Hepatocyte (in vitro differentiated cells): ENCODE measurements around the gene SPDYE2B.
"Not testable (repeated sequence)": the region's sequence is repeated elsewhere in the genome, so short reads cannot be mapped to it uniquely, and the experiment has no call there.

ENCODE experiments used
- EZH2 ChIP-seq: fragments of 200-600 bp; sonication (generic); IDR thresholded peaks from 2 replicates; pipeline ENCODE4 v1.6.1; 2016; ENCODE audit warnings: antibody characterized with exemption, mild to moderate bottlenecking, borderline replicate concordance
- EZH2phosphoT487 ChIP-seq: fragments of 200-600 bp; sonication (generic); IDR thresholded peaks from one replicate; pipeline ENCODE4 v1.6.1; 2018; ENCODE audit warnings: antibody characterized with exemption, mild to moderate bottlenecking, low read depth, moderate library complexity; ENCODE audit not compliant: unreplicated experiment, severe bottlenecking
- TF ChIP-seq, protein P1 (sequence below): fragments of 200-600 bp; sonication (generic); IDR thresholded peaks from 2 replicates; pipeline ENCODE4 v1.5.1; 2016; ENCODE audit warnings: antibody characterized with exemption, mild to moderate bottlenecking; ENCODE audit not compliant: poor library complexity

DNA sequence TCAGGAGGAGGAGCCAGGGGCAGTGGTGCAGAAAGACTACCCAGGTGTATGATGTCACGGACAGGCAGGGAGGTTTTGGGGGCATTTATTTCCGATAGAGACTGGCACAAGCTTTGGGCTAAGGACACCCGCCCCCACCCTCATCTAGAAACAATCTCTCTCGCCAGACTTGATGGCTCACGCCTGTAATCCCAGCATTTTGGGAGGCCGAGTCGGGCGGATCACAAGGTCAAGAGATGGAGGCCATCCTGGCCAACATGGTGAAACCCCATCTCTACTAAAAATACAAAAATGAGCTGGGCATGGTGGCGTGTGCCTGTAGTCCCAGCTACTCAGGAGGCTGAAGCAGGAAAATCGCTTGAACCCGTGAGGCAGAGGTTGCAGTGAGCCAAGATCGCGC lies 13.2 kb upstream of the SPDYE2B start:
- TF ChIP-seq, protein P1, sequence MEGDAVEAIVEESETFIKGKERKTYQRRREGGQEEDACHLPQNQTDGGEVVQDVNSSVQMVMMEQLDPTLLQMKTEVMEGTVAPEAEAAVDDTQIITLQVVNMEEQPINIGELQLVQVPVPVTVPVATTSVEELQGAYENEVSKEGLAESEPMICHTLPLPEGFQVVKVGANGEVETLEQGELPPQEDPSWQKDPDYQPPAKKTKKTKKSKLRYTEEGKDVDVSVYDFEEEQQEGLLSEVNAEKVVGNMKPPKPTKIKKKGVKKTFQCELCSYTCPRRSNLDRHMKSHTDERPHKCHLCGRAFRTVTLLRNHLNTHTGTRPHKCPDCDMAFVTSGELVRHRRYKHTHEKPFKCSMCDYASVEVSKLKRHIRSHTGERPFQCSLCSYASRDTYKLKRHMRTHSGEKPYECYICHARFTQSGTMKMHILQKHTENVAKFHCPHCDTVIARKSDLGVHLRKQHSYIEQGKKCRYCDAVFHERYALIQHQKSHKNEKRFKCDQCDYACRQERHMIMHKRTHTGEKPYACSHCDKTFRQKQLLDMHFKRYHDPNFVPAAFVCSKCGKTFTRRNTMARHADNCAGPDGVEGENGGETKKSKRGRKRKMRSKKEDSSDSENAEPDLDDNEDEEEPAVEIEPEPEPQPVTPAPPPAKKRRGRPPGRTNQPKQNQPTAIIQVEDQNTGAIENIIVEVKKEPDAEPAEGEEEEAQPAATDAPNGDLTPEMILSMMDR = not testable (repeated sequence)
- TF ChIP-seq EZH2phosphoT487, EZH2: not testable (repeated sequence)
